LHCN-M2 (cell line): ENCODE results near the gene AGTPBP1. TPM values are rescaled to one million over a fixed set of nuclear protein-coding genes. Genes with fewer than 3 reads are reported as not detected.
A peak's percentile ranks its signal among the peaks of the same experiment; 100 is the strongest.
"Not testable (repeated sequence)": the region's sequence is repeated elsewhere in the genome, so short reads cannot be mapped to it uniquely, and the experiment has no call there.

ENCODE experiments used
- DNase-seq: peaks from one replicate; pipeline ENCODE4 v3.0.0-alpha.2; 2012; ENCODE audit warnings: low read depth
- polyA plus RNA-seq: library from polyadenylated mRNA; unstranded; fragments of >200 nt; gene quantifications from one replicate; pipeline ENCODE4 v1.2.1, GENCODE V29; 2012; ENCODE audit warnings: missing spikeins
- total RNA-seq: library from RNA; depleted of rRNA; stranded (reverse); fragments of >200 nt; gene quantifications from 2 replicates; pipeline ENCODE4 v1.2.3, GENCODE V29; 2014; rRNA removed

Gene AGTPBP1, protein sequence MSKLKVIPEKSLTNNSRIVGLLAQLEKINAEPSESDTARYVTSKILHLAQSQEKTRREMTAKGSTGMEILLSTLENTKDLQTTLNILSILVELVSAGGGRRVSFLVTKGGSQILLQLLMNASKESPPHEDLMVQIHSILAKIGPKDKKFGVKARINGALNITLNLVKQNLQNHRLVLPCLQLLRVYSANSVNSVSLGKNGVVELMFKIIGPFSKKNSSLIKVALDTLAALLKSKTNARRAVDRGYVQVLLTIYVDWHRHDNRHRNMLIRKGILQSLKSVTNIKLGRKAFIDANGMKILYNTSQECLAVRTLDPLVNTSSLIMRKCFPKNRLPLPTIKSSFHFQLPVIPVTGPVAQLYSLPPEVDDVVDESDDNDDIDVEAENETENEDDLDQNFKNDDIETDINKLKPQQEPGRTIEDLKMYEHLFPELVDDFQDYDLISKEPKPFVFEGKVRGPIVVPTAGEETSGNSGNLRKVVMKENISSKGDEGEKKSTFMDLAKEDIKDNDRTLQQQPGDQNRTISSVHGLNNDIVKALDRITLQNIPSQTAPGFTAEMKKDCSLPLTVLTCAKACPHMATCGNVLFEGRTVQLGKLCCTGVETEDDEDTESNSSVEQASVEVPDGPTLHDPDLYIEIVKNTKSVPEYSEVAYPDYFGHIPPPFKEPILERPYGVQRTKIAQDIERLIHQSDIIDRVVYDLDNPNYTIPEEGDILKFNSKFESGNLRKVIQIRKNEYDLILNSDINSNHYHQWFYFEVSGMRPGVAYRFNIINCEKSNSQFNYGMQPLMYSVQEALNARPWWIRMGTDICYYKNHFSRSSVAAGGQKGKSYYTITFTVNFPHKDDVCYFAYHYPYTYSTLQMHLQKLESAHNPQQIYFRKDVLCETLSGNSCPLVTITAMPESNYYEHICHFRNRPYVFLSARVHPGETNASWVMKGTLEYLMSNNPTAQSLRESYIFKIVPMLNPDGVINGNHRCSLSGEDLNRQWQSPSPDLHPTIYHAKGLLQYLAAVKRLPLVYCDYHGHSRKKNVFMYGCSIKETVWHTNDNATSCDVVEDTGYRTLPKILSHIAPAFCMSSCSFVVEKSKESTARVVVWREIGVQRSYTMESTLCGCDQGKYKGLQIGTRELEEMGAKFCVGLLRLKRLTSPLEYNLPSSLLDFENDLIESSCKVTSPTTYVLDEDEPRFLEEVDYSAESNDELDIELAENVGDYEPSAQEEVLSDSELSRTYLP
- 4.5 and 4.8 TPM in 2 replicates for total RNA-seq
- polyA plus RNA-seq = 0.81 TPM

DNA sequence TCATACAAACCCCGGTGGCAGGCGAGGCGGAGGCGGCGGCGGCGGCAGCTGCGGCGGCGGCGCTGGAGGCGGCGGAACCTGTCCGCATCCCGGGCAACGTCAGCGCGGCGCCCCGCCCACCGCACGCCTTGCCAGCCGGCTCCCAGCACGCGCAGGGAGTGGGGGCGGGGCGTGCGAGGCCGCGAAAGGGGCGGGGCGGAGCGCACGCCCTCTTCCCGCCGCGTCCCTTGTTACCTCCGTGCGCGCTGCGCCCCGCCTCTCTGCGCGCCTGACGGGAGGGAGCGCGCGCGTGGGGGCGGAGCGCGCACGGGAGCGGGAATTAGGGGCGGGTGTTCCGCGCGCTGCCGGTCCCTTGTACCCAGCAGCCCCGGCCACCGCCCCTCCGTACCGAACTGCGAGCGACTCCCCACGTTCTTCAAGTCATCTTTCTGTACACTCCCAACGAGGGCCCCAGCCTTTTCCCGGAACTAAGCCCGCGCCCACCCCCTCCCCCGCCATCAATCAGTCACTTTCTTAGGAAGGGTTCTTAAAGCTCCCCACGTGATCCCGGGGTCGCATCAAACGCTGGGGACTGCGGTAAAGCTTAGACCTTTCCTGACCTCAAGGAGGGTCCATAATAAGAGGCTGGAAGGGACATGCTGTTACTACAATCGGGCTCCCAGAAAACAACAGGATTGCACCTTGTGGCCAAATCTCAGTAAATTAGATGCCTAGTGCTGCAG, at the start of gene AGTPBP1:
TSS of gene AGTPBP1 (minus strand) at position 80 of the 722 bp plus-strand sequence. CDS start 29,421 bp downstream, outside the sequence.
- DNase-seq = peak; percentile 85

DNA sequence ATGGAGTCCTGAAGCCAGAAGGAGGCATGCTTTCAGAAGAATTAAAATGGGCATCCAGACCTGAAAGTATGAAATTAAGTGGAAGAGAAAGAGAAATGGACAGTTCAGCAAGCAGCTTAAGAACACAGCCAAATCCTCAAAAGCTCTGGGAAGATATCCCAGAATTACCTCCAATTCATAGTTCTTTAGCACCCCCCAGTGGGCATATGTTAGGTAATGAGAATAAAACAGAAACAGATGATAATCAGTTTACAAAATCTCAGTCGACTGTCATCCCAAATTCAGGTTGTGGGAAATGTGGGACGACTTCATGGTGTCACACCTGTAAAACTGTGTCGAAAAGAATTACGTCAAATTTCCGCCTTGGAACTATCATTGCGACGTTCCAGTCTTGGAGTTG, 44.4 kb upstream of the AGTPBP1 start:
- DNase-seq = not testable (repeated sequence)

DNA sequence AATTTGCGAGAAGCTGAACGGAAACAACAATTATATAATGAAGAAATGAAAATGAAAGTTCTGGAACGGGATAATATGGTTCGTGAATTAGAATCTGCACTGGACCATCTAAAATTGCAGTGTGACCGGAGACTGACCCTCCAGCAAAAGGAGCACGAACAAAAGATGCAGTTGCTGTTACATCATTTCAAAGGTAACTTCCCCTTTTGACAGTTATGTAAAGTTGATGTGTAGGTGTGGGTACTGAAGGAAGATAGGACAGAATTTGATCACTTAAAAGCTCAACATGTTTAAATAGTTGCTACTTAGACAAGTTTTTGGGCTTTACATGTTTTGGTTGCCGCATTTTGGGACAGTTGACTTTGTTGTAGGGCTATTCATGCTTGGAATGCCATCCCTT, 32.1 kb upstream of the AGTPBP1 start:
- DNase-seq = not testable (repeated sequence)

DNA sequence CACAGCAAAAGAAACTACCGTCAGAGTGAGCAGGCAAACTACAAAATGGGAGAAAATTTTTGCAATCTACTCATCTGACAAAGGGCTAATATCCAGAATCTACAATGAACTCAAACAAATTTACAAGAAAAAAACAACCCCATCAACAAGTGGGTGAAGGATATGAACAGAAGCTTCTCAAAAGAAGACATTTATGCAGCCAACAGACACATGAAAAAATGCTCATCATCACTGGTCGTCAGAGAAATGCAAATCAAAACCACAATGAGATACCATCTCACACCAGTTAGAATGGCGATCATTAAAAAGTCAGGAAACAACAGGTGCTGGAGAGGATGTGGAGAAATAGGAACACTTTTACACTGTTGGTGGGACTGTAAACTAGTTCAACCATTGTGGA, 20.0 kb upstream of the AGTPBP1 start:
- DNase-seq = not testable (repeated sequence)

DNA sequence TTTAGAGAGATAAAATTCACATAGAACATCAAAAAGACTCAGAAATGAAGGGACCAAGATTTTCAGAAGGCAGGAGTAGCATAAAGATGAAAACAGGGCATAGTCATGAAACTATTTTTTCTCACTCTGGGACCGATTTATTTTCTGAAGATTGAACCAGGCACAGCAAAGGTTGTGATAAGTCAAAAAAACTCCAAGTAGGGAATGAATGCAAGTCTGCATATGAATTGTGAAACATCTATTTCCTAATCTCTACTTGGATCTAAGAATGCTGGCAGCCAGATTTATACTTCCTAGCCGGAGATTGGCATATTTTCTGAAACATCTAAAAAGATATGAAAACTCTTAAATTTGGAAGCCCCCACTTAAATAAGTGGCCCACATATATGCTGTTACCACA, 16.0 kb upstream of the AGTPBP1 start:
- not testable (repeated sequence) for DNase-seq

DNA sequence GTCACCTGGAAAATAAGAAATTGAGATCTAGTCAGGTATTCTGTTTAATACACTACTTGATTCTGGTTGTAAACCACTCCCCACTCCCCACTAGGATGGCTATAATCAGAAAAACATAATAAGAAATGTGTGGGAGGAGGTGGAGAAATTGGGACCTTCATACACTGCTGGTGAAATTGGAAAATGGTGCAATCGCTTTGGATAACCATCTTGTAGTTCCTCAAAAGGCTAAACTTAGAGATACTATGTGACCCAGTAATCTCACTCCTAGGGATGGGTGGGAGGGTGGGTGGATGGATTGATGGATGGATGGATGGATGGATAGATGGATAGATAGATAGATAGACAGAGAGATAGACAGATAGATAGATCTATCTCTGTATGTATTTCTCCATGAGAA, 14.5 kb upstream of the AGTPBP1 start:
- not testable (repeated sequence) for DNase-seq

DNA sequence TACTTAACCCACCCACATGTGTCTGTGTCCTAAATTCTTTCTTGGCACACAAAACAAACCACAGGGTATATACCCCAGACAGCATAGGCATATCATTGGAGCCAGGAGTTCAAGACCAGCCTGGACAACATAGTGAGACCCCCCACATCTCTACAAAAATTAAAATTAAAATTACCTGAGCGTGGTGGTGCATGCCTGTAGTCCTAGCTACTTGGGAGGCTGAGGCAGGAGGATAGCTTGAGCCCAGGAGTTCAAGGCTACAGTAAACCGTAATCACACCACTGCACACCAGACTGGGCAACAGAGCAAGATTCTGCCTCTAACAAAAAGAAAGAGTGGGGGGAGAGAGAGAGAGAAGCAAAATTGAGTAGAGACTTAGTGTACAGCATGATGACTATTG, 4.6 kb upstream of the AGTPBP1 start:
- no peak for DNase-seq

DNA sequence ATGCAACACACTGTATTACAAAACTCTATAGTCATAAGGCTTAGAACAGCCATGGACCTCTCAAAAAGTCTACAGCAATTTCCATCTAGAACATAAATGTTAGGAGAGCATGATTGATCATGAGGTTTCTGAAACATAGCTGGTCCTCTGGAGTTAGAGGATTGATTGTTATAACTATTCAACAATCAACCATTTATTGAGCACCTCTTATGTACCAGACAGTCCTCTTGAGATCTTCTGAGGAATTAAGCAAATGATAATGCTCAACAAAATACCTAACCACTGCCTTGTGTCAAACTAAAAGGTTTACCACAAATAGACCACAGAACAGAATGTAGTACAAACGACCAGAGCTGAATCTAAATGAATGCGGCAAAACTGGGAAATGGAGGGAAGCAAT, 3.4 kb upstream of the AGTPBP1 start:
- no peak for DNase-seq

DNA sequence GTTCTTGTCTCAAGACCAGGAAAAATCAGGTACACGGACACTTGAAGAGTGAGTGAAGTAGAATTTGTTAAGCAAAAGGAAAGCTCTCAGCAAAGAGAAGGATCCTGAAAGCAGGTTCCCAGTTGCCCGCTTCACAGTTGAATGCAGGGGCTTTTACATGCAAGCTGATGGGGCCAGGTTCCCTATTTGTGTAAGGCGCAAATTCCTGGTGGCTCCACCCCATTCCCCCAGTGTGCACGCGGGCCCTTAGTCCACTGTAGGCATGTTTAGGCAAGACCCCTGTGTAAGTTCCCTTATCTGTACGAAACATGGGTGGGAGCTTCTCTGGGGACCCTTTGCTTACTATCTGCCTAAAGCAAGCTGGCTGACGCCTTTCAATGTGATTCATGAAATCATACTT, 2.7 kb upstream of the AGTPBP1 start:
- no peak for DNase-seq

DNA sequence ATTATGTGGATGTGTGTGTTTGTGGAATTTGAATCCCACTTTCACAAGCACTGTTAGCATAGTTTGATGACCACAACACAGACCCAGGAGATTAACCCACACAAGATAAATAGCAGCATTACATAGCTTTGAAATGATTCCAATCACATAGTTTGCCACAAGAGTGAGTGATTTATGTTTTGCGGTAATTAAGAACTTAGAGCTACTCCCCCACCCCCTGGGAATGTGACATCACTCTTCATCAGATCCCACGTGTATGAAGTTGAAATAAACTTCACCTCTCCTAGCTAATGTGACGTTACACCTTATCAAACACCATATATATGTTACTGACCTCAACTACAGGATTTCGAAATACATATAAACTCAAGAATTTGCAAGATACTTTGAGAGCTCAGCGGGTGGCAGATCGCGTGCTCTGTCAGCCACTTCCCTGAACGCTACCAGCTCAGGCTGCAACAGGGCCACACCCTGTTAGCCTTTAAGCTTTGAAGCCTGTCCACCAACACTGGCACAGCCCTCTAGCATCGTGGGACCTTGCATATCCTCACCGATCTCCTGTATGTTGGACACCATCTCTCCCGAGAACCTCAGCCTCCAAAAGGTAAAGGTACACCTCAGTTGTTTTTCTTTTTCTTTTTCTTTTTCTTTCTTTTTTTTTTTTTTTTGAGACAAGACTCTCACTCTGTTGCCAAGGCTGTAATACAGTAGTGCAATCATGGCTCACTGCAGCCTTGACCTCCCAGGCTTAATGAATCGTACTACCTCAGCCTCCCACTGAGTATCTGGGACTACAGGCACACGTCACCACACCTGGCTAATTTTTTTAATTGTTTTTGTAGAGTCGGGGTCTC, 1.7 kb upstream of the AGTPBP1 start:
- DNase-seq = peak; percentile 88

DNA sequence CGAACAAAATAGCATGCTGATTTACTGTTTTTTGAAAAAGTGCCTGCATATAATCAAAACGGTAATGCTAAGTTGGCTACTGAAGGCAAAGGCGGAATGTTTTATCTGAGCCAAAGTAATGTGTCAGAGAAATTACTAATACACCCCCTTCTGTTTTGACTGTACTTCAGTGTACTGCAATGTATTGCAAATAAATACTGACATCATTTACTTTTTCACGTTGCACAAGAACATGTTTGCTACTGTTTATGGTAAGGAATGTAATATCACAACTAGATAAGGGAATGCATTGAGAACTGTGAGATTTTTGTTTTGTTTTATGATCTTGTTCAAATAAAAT, 813 bp upstream of the AGTPBP1 start:
- DNase-seq = no peak

DNA sequence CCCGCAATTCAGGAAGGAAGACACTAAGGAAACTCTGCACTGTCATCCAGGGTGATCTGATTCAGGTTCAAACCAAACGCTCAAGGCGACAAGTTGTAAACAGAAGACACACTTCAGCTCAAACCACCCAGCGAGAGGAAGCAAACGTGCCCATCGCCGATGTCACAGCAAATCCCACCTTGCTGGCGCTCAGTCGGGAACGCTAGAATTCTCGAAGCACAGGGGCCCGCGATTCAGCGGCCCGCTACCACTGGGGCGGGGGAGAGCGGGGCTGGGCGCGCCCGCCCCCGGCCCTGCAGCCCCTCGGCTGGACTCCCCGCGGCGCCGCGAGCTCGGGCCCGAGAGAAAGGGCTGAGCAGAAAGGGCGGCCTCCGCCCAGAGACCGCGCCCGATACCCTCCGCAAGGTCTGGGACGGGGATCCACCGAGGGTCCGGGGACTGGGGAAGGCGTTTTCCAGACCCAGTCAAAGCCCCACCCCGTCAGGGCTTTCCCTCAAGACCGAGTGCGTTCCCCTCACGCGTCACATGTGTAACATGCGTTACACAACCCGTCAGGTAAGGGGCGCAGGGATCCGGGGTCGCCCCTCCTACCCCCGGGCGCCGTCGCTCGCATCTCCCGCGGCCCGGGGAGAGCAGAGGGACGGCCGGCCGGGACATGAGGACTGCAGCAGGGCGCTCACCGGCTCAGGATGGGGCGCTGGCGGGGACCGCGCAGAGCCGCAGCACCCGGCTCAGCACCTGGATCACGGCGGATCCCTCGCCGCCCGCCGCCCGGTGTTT, 469 bp downstream of the AGTPBP1 start:
- DNase-seq = no peak

DNA sequence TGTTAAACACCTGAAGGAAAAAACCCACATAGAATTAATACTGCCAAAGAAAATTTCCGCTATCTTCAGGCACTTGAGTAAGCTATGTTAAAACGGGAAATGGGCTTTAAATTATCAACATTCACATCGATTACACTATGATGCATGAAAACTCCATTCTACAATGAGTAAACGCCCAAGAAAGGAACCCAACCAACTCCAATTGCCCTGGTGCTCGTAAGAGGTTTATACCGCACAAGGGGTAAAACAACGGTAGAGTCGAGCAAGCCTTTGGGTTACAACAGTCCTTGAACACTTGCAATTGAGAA, 1.0 kb downstream of the AGTPBP1 start:
- no peak for DNase-seq

DNA sequence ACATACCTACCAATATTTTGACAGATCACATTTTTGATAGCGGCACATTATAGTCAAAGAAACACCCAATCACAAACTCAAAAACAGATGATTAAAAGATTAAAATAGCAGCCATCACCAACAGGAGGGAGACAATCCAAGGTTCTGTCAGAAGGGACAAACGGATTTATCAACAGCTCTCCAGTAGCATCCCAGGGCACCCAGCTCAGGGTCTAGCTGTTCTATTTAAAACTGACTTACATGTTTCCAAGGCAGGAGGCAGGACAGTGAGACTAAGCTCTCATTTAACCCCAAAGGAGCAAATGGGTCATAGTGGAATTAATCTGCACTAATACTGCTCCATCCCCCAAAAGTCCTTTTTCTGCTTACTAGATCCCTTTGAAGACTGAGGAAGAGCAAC, 3.2 kb downstream of the AGTPBP1 start:
- DNase-seq = no peak

DNA sequence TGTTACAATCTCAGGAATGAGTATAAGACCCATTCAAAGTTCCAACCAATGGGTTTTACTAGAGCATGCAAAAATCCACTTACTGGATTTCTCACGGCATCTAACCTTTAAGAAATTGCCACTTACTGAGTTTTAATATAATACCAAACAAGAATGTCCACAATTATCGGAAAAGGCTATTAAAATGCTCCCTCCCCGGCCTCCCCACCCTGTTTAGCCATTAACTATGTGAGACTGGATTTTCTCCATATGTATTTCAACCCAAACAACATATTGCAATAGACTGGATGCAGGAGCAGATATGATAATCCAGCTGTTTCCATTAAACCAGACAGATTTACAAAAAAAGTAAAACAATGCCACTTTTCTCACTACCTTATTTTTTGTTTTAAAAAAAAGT, 4.1 kb downstream of the AGTPBP1 start:
- no peak for DNase-seq

DNA sequence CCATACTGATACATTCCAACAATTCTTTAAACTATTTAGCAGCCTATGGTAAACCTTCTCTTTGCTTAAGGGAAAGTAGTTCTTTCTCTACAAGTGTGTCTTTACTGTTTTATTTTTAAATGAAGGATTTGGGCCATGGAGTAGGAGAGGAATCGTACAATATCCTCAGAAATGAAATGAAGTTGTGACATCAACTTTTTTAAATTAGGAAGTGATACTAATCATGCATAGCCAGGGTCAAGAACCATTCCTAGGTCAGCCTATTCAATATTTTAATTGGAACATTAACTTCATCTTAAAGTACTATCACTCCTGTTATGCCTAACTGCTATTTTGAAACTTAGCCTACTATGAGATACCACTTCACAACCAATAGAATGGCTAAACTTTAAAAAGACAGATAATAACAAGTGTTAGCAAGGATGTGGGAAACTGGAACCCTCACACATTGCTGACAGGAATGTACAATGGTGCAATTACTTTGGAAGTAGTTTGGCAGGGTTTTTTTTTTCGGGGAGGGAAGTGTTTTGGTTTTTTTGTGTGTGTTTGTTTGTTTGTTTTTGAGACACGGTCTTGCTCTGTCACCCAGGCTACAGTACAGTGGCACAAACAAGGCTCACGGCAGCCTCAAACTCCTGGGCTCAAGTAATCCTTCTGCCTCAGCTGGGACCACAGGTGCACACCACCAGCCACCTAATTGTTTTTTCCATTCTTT, 10.7 kb downstream of the AGTPBP1 start:
- DNase-seq = no peak

DNA sequence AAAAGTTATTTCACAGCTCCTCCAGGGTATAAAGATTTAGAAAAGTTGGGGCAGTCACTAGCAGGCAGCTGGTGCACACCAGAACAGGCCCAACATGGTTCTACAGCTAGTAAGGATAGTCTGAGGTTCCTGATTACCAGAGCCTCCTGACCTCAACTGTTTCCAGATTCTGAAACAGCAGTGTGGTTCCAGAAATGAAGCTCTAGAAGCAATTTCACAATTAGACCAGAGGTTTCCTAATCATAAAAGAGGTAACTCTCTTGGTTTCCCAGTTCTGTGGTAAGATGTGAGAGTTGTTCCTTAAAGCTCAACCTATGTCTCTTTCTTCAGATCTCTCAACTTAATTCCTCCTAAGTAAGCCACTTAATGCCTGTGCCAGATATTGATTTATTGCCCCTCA, 11.9 kb downstream of the AGTPBP1 start:
- DNase-seq = no peak

DNA sequence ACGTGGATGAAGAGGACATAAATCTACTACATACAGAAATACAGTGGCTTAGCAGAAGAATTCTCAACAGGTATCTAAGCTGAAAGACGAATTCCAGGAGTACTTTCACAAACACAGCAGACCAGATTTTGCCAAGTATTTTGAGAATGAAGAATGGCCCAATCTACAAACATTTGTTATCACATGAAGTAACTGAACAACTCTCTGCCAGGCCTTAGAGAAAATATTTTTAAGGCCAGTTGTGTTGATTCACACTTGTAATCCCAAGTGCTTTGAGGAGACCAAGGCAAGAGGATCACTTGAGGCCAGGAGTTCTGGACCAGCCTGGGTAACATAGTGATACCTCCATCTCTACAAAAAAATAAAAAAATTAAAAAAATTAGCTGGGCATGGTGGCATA, 14.3 kb downstream of the AGTPBP1 start:
- no peak for DNase-seq

DNA sequence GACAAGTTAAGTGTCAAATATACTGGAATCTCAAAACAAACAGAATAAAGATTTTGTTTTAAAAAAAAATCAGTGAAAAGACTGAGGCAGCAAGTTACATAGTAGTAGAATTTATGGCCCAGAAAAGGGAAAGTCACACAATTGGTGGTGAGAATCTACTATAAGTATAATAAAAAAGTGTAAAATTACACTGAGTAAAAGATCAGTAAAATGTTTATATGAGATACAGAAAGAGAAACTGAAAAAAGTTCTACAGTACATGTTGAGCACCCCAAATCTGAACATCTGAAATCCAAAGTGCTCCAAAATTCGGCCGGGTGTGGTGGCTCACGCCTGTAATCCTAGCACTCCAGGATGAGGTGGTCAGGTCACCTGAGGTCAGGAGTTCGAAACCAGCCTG, 15.0 kb downstream of the AGTPBP1 start:
- DNase-seq = no peak
